H1 (cell line): Measurements from ENCODE around the gene WDR6. TPM values are rescaled to one million over a fixed set of nuclear protein-coding genes. Genes with fewer than 3 reads are reported as not detected.
A peak's percentile ranks its signal among the peaks of the same experiment; 100 is the strongest.

Source experiments
- CTCF ChIA-PET: fragments of 300-600 bp; sonication (Branson Sonifier 250); formaldehyde crosslinking; loops from one replicate; lab custom pipeline; 2021; ENCODE audit not compliant: partially characterized antibody; lab: Charles Lee
- POLR2A ChIA-PET: fragments of 300-600 bp; sonication (Branson Sonifier 250); formaldehyde crosslinking; loops from one replicate; lab custom pipeline; 2021; ENCODE audit warnings: inconsistent platforms; ENCODE audit not compliant: partially characterized antibody; lab: Charles Lee
- DNase-seq, 2 experiments: peaks; one replicate each; pipeline versions ENCODE4 v3.0.0 to v3.0.0-alpha.2; 2010 to 2022; ENCODE audit warnings: low spot score in 2 of 2, low read depth in 1 of 2, mixed read lengths in 1 of 2
- FAIRE-seq: peaks from 2 replicates; lab custom pipeline; 2011; peaks lifted over from hg19 to GRCh38; lab: Jason Lieb, UNC
- H2AFZ ChIP-seq: 2 replicates; pipeline ENCODE4 v1.8.1; 2012; ENCODE audit warnings: low read length, inconsistent platforms
- H2AK5ac ChIP-seq: 2 replicates; pipeline ENCODE4 v1.6.1; 2013; ENCODE audit warnings: low read depth, low read length
- H2BK120ac ChIP-seq: replicated peaks from 2 replicates; pipeline ENCODE3; 2013; ENCODE audit warnings: low read depth, low read length, inconsistent platforms
- H2BK12ac ChIP-seq: 2 replicates; pipeline ENCODE4 v1.6.1; 2013; ENCODE audit warnings: low read depth, low read length
- H2BK15ac ChIP-seq: 2 replicates; pipeline ENCODE4 v1.6.1; 2013; ENCODE audit warnings: low read length
- H2BK20ac ChIP-seq: 2 replicates; pipeline ENCODE4 v1.6.1; 2013; ENCODE audit warnings: low read length
- H2BK5ac ChIP-seq: 2 replicates; pipeline ENCODE4 v1.6.1; 2013; ENCODE audit warnings: low read depth, low read length
- H3K14ac ChIP-seq: 2 replicates; pipeline ENCODE4 v1.6.1; 2013; ENCODE audit warnings: inconsistent platforms; ENCODE audit not compliant: insufficient read length
- H3K18ac ChIP-seq: 2 replicates; pipeline ENCODE4 v1.6.1; 2013; ENCODE audit warnings: low read length; ENCODE audit errors: extremely low read depth
- H3K23ac ChIP-seq: 2 replicates; pipeline ENCODE4 v1.6.1; 2013; ENCODE audit warnings: inconsistent platforms; ENCODE audit not compliant: insufficient read length
- H3K23me2 ChIP-seq: 2 replicates; pipeline ENCODE4 v1.6.1; 2013; ENCODE audit warnings: low read depth, low read length
- H3K27ac ChIP-seq: 2 replicates; pipeline ENCODE4 v1.6.1; 2011; ENCODE audit warnings: low read depth, low read length, inconsistent platforms
- H3K27me3 ChIP-seq, 4 experiments: replicated peaks in 1 of 4; 1 replicate in 1 of 4; 2 replicates in 3 of 4; pipeline versions ENCODE4 v1.6.1 to v1.8.1; 2011 to 2013; ENCODE audit warnings: low read length in 3 of 4, mild to moderate bottlenecking in 3 of 4, inconsistent platforms in 2 of 4, mixed read lengths in 2 of 4, moderate library complexity in 1 of 4; ENCODE audit not compliant: control insufficient read depth in 3 of 4, insufficient read depth in 3 of 4; ENCODE audit errors: extremely low read depth in 1 of 4
- H3K36me3 ChIP-seq, 4 experiments: 2 replicates each; pipeline versions ENCODE4 v1.6.1 to v1.8.1; 2011 to 2013; ENCODE audit warnings: mild to moderate bottlenecking in 4 of 4, low read length in 3 of 4, moderate library complexity in 2 of 4, control low read depth in 1 of 4, inconsistent platforms in 1 of 4; ENCODE audit not compliant: insufficient read depth in 4 of 4, control insufficient read depth in 2 of 4
- H3K4ac ChIP-seq: replicated peaks from 2 replicates; pipeline ENCODE3; 2013; ENCODE audit warnings: low read length, low read depth, mixed read lengths, inconsistent platforms; ENCODE audit not compliant: insufficient read length
- H3K4me1 ChIP-seq, 4 experiments: replicated peaks in 1 of 4; 1 replicate in 1 of 4; 2 replicates in 3 of 4; pipeline versions ENCODE4 v1.6.1 to v1.8.1; 2011 to 2013; ENCODE audit warnings: low read length in 3 of 4, inconsistent platforms in 2 of 4, mixed read lengths in 1 of 4; ENCODE audit not compliant: insufficient read depth in 4 of 4, control insufficient read depth in 3 of 4
- H3K4me2 ChIP-seq, 2 experiments: 2 replicates each; pipeline versions ENCODE4 v1.6.1 to v1.8.1; 2011 to 2013; ENCODE audit warnings: low read depth in 2 of 2, low read length in 2 of 2, control low read depth in 1 of 2, inconsistent platforms in 1 of 2, mild to moderate bottlenecking in 1 of 2; ENCODE audit not compliant: insufficient read depth in 1 of 2
- H3K4me3 ChIP-seq, 4 experiments: fragments of 200-600, 300-600 bp in 1 of 4; sonication (generic), shearing (Covaris generic), sonication (Bioruptor Twin) in 1 of 4; 2 replicates each; pipeline versions ENCODE4 v1.5.1 to v1.8.1; 2011 to 2016; ENCODE audit warnings: low read length in 4 of 4, low read depth in 3 of 4, control low read depth in 2 of 4, inconsistent platforms in 2 of 4, mild to moderate bottlenecking in 2 of 4, mixed read lengths in 1 of 4, moderate library complexity in 1 of 4; ENCODE audit not compliant: insufficient read depth in 2 of 4; ENCODE audit errors: extremely low read depth in 1 of 4
- H3K56ac ChIP-seq: replicated peaks from 2 replicates; pipeline ENCODE3; 2013; ENCODE audit warnings: low read depth, mild to moderate bottlenecking, mixed read lengths, low read length, inconsistent platforms; ENCODE audit not compliant: insufficient read length
- H3K79me1 ChIP-seq: 2 replicates; pipeline ENCODE4 v1.6.1; 2013; ENCODE audit warnings: low read depth, low read length, control low read depth
- H3K79me2 ChIP-seq, 2 experiments: 2 replicates each; pipeline versions ENCODE4 v1.6.1 to v1.8.1; 2012 to 2013; ENCODE audit warnings: low read length in 2 of 2, mild to moderate bottlenecking in 2 of 2, inconsistent platforms in 1 of 2; ENCODE audit not compliant: insufficient read depth in 2 of 2, control insufficient read depth in 1 of 2
- H3K9ac ChIP-seq, 4 experiments: replicated peaks in 1 of 4; 1 replicate in 1 of 4; 2 replicates in 3 of 4; pipeline versions ENCODE4 v1.6.1 to v1.8.1; 2011 to 2013; ENCODE audit warnings: low read depth in 3 of 4, low read length in 3 of 4, control low read depth in 2 of 4, mild to moderate bottlenecking in 2 of 4, moderate library complexity in 2 of 4, inconsistent platforms in 1 of 4; ENCODE audit errors: extremely low read depth in 1 of 4
- H3K9me3 ChIP-seq, 2 experiments: 2 replicates each; pipeline versions ENCODE4 v1.6.1 to v1.8.1; 2012 to 2013; ENCODE audit warnings: mild to moderate bottlenecking in 2 of 2, moderate library complexity in 2 of 2, control low read depth in 1 of 2, inconsistent platforms in 1 of 2, low read depth in 1 of 2, low read length in 1 of 2, mixed read lengths in 1 of 2; ENCODE audit not compliant: insufficient read depth in 2 of 2
- H4K20me1 ChIP-seq, 2 experiments: replicated peaks in 1 of 2; 2 replicates each; pipeline versions ENCODE3 to v1.8.1; 2011 to 2013; ENCODE audit warnings: inconsistent platforms in 2 of 2, low read length in 2 of 2, mild to moderate bottlenecking in 1 of 2; ENCODE audit not compliant: insufficient read depth in 2 of 2, control insufficient read depth in 1 of 2
- H4K5ac ChIP-seq: 2 replicates; pipeline ENCODE4 v1.6.1; 2013; ENCODE audit warnings: low read length, low read depth, mixed read lengths, inconsistent platforms; ENCODE audit not compliant: insufficient read length
- H4K8ac ChIP-seq: 2 replicates; pipeline ENCODE4 v1.8.0; 2013; ENCODE audit warnings: mild to moderate bottlenecking, moderate library complexity, low read length, inconsistent platforms; ENCODE audit not compliant: insufficient read depth; ENCODE audit errors: extremely low read depth
- H4K91ac ChIP-seq: replicated peaks from 2 replicates; pipeline ENCODE3; 2013; ENCODE audit warnings: low read length, mixed read lengths, inconsistent platforms; ENCODE audit not compliant: insufficient read length
- ATF2 ChIP-seq: IDR thresholded peaks from 2 replicates; pipeline ENCODE4 v1.6.1; 2012; ENCODE audit warnings: low read length, inconsistent platforms
- CTCF ChIP-seq, 3 experiments: IDR thresholded peaks; 1 replicate in 2 of 3; 2 replicates in 1 of 3; pipeline versions ENCODE4 v1.5.1 to v1.6.1; 2011; ENCODE audit warnings: low read length in 3 of 3, mild to moderate bottlenecking in 3 of 3, inconsistent platforms in 2 of 3, low read depth in 1 of 3, moderate library complexity in 1 of 3; ENCODE audit not compliant: insufficient read depth in 1 of 3; ENCODE audit errors: control extremely low read depth in 1 of 3
- WGBS, 2 experiments: shearing (Covaris generic) in 1 of 2; methylation state at CpG; one replicate each; pipeline versions ENCODE4 v1.1.6 to v1.1.7; 2013 to 2015; ENCODE audit warnings: low lambda C conversion rate in 2 of 2, mixed read lengths in 2 of 2, inconsistent platforms in 1 of 2, low coverage in 1 of 2, missing lambda C conversion rate in 1 of 2; ENCODE audit not compliant: insufficient replicate concordance in 2 of 2, insufficient coverage in 1 of 2, insufficient read length in 1 of 2; ENCODE audit errors: extremely low coverage in 1 of 2, missing lambda C conversion rate in 1 of 2; 5-methylcytosine and 5-hydroxymethylcytosine counted together
- polyA plus RNA-seq, 7 experiments: library from polyadenylated mRNA; depleted of rRNA in 3 of 7; stranded (reverse) in 5 of 7; unstranded in 2 of 7; fragments of >200 nt in 5 of 7; fragments of 200-250 nt in 2 of 7; gene quantifications; 1 replicate in 5 of 7; 2 replicates in 1 of 7; 4 replicates in 1 of 7; pipeline versions ENCODE4 v1.2.1 to v1.2.3, GENCODE V29; 2011 to 2013; ENCODE audit warnings: missing spikeins in 2 of 7, mixed read lengths in 2 of 7
- total RNA-seq: library from RNA; stranded (reverse); fragmentation: NEBNext Ultra II Directional; extraction: Animal tissue kit (Norgen Biotek cat#: 25700); gene quantifications from 2 replicates; pipeline ENCODE4 v1.2.1, GENCODE V29; 2021

WDR6 gene
- total and polyA plus RNA-seq, 2 of the 8 experiments (the other 6 are each of a cell fraction or from before 2014, with no cell fraction given): 180 to 257 TPM

- H2BK20ac ChIP-seq: no peak overlapping the region
- H3K4me2 ChIP-seq: no peak overlapping the region
- H3K9ac ChIP-seq: no peak overlapping the region
- H3K56ac ChIP-seq: no peak overlapping the region
- H2BK12ac ChIP-seq: no peak overlapping the region
- no peaks in the 10 kb centered on the region for H3K9me3 ChIP-seq
- H3K23ac ChIP-seq: no peak overlapping the region
- H2BK5ac ChIP-seq: no peak overlapping the region
- H3K79me2 ChIP-seq: peaks cover 0 to under 1% of the 10 kb centered on the region in 2 experiments; a peak in 2 of 4 replicates
- no peak overlapping the region for H2AK5ac ChIP-seq
- WGBS, 2 experiments: 88% methylated on average over 8 of the region's 8 CpGs; no CpG with 5 or more reads in 1 of the 2 experiments
- H2BK15ac ChIP-seq: no peak overlapping the region
- no peaks in the 10 kb centered on the region for H3K27me3 ChIP-seq
- no peak overlapping the region for H2AFZ ChIP-seq
- FAIRE-seq: no peak
- no peak overlapping the region for H3K18ac ChIP-seq
- H3K4me1 ChIP-seq: peaks cover 0 to 17% (median 7%) of the 10 kb centered on the region in 4 experiments; a peak in 5 of 7 replicates
- no peak overlapping the region for H3K14ac ChIP-seq
- ChIA-PET POLR2A (interaction anchor here (0.6 to 38.8 kb wide), 5 partner anchors 5 to 123 kb away, joined by 3 to 1518 read pairs (median 4); partner anchors contain the start of genes DALRD3, IMPDH2, NDUFAF3 and P4HTM), CTCF (interaction anchor here (0.9 to 19.9 kb wide), 6 partner anchors 8 to 261 kb away, joined by 3 to 467 read pairs (median 4); partner anchors contain the start of genes DALRD3, NDUFAF3, PRKAR2A and WDR6)
- H3K27ac ChIP-seq: no peak overlapping the region
- H4K91ac ChIP-seq: no peak overlapping the region
- TF ChIP-seq CTCF (IDR thresholded peaks at IDR 0.05; ENCODE audit: control extremely low read depth in 1 of 3, insufficient read depth in 1 of 3, low read depth in 1 of 3, low read length in 3 of 3): peak in 2 of 3 experiments; percentile 8 to 20; a peak in 1 of 4 replicates
- no peak for TF ChIP-seq ATF2
- no peak overlapping the region for H3K4ac ChIP-seq
- H3K23me2 ChIP-seq: no peaks in the 10 kb centered on the region
- no peak overlapping the region for H3K4me3 ChIP-seq
- peaks cover 0 to 4% of the 10 kb centered on the region in 2 experiments for H4K20me1 ChIP-seq
- H3K36me3 ChIP-seq: peaks cover 0 to 3% (median 0%) of the 10 kb centered on the region in 4 experiments; a peak in 2 of 8 replicates
- no peak overlapping the region for H2BK120ac ChIP-seq
- no peak for DNase-seq
- 0 out of 2 replicates have a peak overlapping the region, but pooled peaks have one; percentile 5 for H4K8ac ChIP-seq
- no peak overlapping the region for H4K5ac ChIP-seq
- H3K79me1 ChIP-seq: peaks cover 3% of the 10 kb centered on the region
Measured at GRCh38 chr3:48997102-48997635, 10.0 kb upstream of the WDR6 start.
